IMR-90 (cell line): ENCODE measurements around the gene SLC48A1.

Experiments used
- BHLHE40 ChIP-seq: fragments of 150-350 bp; IDR thresholded peaks from 2 replicates; pipeline ENCODE4 v1.6.1; 2016; ENCODE audit warnings: mild to moderate bottlenecking, low read depth, low read length
- MAFK ChIP-seq: IDR thresholded peaks from 2 replicates; pipeline ENCODE4 v1.6.1; 2012; ENCODE audit warnings: low read depth, low read length, improper control_type of control experiment
- MAZ ChIP-seq: IDR thresholded peaks from 2 replicates; pipeline ENCODE4 v1.6.1; 2012; ENCODE audit warnings: low read depth, mild to moderate bottlenecking, low read length, improper control_type of control experiment, moderate library complexity, borderline replicate concordance
- MXI1 ChIP-seq: IDR thresholded peaks from 2 replicates; pipeline ENCODE4 v1.6.1; 2012; ENCODE audit warnings: low read depth, mild to moderate bottlenecking, low read length, moderate library complexity, borderline replicate concordance
- POLR2A ChIP-seq: IDR thresholded peaks from 2 replicates; pipeline ENCODE4 v1.6.1; 2012; ENCODE audit warnings: mild to moderate bottlenecking, low read depth, low read length
- RAD21 ChIP-seq: IDR thresholded peaks from 2 replicates; pipeline ENCODE4 v1.6.1; 2012; ENCODE audit warnings: low read length, improper control_type of control experiment
- RCOR1 ChIP-seq: IDR thresholded peaks from 2 replicates; pipeline ENCODE4 v1.6.1; 2012; ENCODE audit warnings: mild to moderate bottlenecking, low read length, improper control_type of control experiment; ENCODE audit not compliant: insufficient replicate concordance
- RFX5 ChIP-seq: IDR thresholded peaks from 2 replicates; pipeline ENCODE4 v1.8.0; 2012; ENCODE audit warnings: low read depth, mild to moderate bottlenecking, low read length, moderate library complexity
- TF ChIP-seq, protein P1 (sequence below): conservative IDR thresholded peaks from 2 replicates; pipeline ENCODE4 v1.5.1; 2012; ENCODE audit warnings: mild to moderate bottlenecking, low read depth, low read length, improper control_type of control experiment
- TF ChIP-seq, protein P2 (sequence below): fragments of 150-350 bp; IDR thresholded peaks from 2 replicates; pipeline ENCODE4 v1.6.1; 2017; ENCODE audit warnings: mild to moderate bottlenecking, antibody characterized with exemption, low read length, low read depth

DNA sequence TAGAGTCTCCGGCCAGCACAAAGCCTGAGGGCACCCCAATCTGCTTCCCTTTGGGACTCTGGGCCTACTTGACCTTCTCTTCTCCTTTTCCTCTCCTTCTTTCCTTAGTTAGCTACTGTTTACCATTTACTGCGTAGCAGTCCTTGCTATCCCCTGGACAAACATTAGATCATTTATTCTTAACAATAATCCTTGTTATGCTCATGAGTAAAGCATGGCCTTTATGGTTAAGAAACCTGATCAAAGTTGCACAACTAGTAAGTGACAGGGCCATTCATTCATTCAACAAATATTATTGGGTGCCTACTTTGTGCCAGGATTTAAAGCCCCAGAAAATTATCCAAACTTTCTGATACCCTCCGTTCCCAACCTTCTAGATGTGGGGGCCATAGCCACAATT, 49.8 kb downstream of the SLC48A1 start:
- TF ChIP-seq POLR2A (no peak), BHLHE40 (no peak), RAD21 (no peak), MAFK (no peak), RCOR1 (no peak), RFX5 (no peak), MAZ (no peak), MXI1 (no peak)
- TF ChIP-seq, protein P1, sequence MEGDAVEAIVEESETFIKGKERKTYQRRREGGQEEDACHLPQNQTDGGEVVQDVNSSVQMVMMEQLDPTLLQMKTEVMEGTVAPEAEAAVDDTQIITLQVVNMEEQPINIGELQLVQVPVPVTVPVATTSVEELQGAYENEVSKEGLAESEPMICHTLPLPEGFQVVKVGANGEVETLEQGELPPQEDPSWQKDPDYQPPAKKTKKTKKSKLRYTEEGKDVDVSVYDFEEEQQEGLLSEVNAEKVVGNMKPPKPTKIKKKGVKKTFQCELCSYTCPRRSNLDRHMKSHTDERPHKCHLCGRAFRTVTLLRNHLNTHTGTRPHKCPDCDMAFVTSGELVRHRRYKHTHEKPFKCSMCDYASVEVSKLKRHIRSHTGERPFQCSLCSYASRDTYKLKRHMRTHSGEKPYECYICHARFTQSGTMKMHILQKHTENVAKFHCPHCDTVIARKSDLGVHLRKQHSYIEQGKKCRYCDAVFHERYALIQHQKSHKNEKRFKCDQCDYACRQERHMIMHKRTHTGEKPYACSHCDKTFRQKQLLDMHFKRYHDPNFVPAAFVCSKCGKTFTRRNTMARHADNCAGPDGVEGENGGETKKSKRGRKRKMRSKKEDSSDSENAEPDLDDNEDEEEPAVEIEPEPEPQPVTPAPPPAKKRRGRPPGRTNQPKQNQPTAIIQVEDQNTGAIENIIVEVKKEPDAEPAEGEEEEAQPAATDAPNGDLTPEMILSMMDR = no peak
- TF ChIP-seq, protein P2, sequence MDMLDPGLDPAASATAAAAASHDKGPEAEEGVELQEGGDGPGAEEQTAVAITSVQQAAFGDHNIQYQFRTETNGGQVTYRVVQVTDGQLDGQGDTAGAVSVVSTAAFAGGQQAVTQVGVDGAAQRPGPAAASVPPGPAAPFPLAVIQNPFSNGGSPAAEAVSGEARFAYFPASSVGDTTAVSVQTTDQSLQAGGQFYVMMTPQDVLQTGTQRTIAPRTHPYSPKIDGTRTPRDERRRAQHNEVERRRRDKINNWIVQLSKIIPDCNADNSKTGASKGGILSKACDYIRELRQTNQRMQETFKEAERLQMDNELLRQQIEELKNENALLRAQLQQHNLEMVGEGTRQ = no peak
